22Rv1 (cell line): ENCODE measurements around the gene UMPS.
"Not testable (repeated sequence)": the region's sequence is repeated elsewhere in the genome, so short reads cannot be mapped to it uniquely, and the experiment has no call there.

Experiments used
- H3K27ac ChIP-seq: fragments of 450-650 bp; 2 replicates; pipeline ENCODE4 v1.5.1; 2017
- CTCF ChIP-seq: fragments of 450-650 bp; IDR thresholded peaks from 2 replicates; pipeline ENCODE4 v1.5.1; 2017; ENCODE audit warnings: mild to moderate bottlenecking
- ZFX ChIP-seq: fragments of 450-650 bp; IDR thresholded peaks from 2 replicates; pipeline ENCODE4 v1.6.1; 2017; ENCODE audit warnings: antibody characterized with exemption, borderline replicate concordance

The UMPS gene

GRCh38 chr3:124699051-124699450, 31.2 kb upstream of the UMPS start:
- no peak overlapping the region for H3K27ac ChIP-seq
- TF ChIP-seq ZFX, result no peak
- TF ChIP-seq CTCF, result no peak

- no peak for TF ChIP-seq ZFX
- TF ChIP-seq CTCF, result no peak
- no peak overlapping the region for H3K27ac ChIP-seq
Observed at GRCh38 chr3:124699686-124700396, 30.4 kb upstream of the UMPS start.

- TF ChIP-seq CTCF (no peak), ZFX (no peak)
- H3K27ac ChIP-seq, result no peak overlapping the region
Observed at GRCh38 chr3:124700880-124701684, 29.2 kb upstream of the UMPS start.

GRCh38 chr3:124701687-124702086, 28.6 kb upstream of the UMPS start:
- TF ChIP-seq CTCF (no peak), ZFX (no peak)
- H3K27ac ChIP-seq, result no peak overlapping the region

- H3K27ac ChIP-seq, result no peak overlapping the region
- TF ChIP-seq ZFX (no peak), CTCF (no peak)
Observed at GRCh38 chr3:124702950-124703349, 27.3 kb upstream of the UMPS start.

GRCh38 chr3:124705552-124705951, 24.7 kb upstream of the UMPS start:
- H3K27ac ChIP-seq, result no peak overlapping the region
- no peak for TF ChIP-seq ZFX
- no peak for TF ChIP-seq CTCF

- H3K27ac ChIP-seq, result not testable (repeated sequence)
Observed at GRCh38 chr3:124707223-124707622, 23.0 kb upstream of the UMPS start.

GRCh38 chr3:124707656-124708062, 22.6 kb upstream of the UMPS start:
- no peak for TF ChIP-seq CTCF
- no peak for TF ChIP-seq ZFX
- H3K27ac ChIP-seq, result no peak overlapping the region
